ENCODE results near the gene ZNF281. TPM values are rescaled to one million over a fixed set of nuclear protein-coding genes. Genes with fewer than 3 reads are reported as not detected.

ZNF281 gene
- total RNA-seq: 15.1 and 15.5 TPM in 2 replicates

- intact Hi-C loops (cut with micrococcal nuclease): loop anchor here (2.0 to 5.0 kb wide), 5 partner anchors 57 to 612 kb away; partner anchors contain the start of gene KIF21B
Observed at GRCh38 chr1:200409761-200410565, at the start of gene ZNF281. TSS of gene ZNF281 (minus strand) at chr1:200410036. CDS start at chr1:200409705, 331 bp downstream.

- intact Hi-C loops (cut with micrococcal nuclease): no loop called here
Observed at GRCh38 chr1:200458780-200459179, 48.9 kb upstream of the ZNF281 start.

- intact Hi-C loops (cut with micrococcal nuclease): no loop called here
Observed at GRCh38 chr1:200457810-200458209, 48.0 kb upstream of the ZNF281 start.

GRCh38 chr1:200454425-200454824 lies 44.6 kb upstream of the ZNF281 start:
- intact Hi-C loops (cut with micrococcal nuclease): no loop called here

GRCh38 chr1:200453553-200453905 lies 43.7 kb upstream of the ZNF281 start:
- intact Hi-C loops (cut with micrococcal nuclease): no loop called here

- intact Hi-C loops (cut with micrococcal nuclease): no loop called here
Observed at GRCh38 chr1:200452850-200453552, 43.2 kb upstream of the ZNF281 start.

GRCh38 chr1:200448034-200448762 lies 38.4 kb upstream of the ZNF281 start:
- intact Hi-C loops (cut with micrococcal nuclease): loop anchor here (1.0 to 2.0 kb wide), 2 partner anchors 10 to 25 kb away; no protein-coding TSS in a partner anchor

GRCh38 chr1:200445213-200445612 lies 35.4 kb upstream of the ZNF281 start:
- intact Hi-C loops (cut with micrococcal nuclease): no loop called here

GRCh38 chr1:200444478-200444877 lies 34.6 kb upstream of the ZNF281 start:
- intact Hi-C loops (cut with micrococcal nuclease): no loop called here

GRCh38 chr1:200443860-200444259 lies 34.0 kb upstream of the ZNF281 start:
- intact Hi-C loops (cut with micrococcal nuclease): no loop called here

- intact Hi-C loops (cut with micrococcal nuclease): no loop called here
Observed at GRCh38 chr1:200442537-200443156, 32.8 kb upstream of the ZNF281 start.

GRCh38 chr1:200442023-200442422 lies 32.2 kb upstream of the ZNF281 start:
- intact Hi-C loops (cut with micrococcal nuclease): no loop called here

GRCh38 chr1:200438911-200439310 lies 29.1 kb upstream of the ZNF281 start:
- intact Hi-C loops (cut with micrococcal nuclease): loop anchor here (1.0 kb wide), 1 partner anchor 9 kb away; no protein-coding TSS in a partner anchor

GRCh38 chr1:200438413-200438812 lies 28.6 kb upstream of the ZNF281 start:
- intact Hi-C loops (cut with micrococcal nuclease): loop anchor here (1.0 kb wide), 1 partner anchor 10 kb away; no protein-coding TSS in a partner anchor

- intact Hi-C loops (cut with micrococcal nuclease): loop anchor here (1.0 kb wide), 1 partner anchor 11 kb away; no protein-coding TSS in a partner anchor
Observed at GRCh38 chr1:200437556-200438203, 27.8 kb upstream of the ZNF281 start.

- intact Hi-C loops (cut with micrococcal nuclease): no loop called here
Observed at GRCh38 chr1:200437088-200437487, 27.3 kb upstream of the ZNF281 start.

GRCh38 chr1:200436436-200436835 lies 26.6 kb upstream of the ZNF281 start:
- intact Hi-C loops (cut with micrococcal nuclease): no loop called here

- intact Hi-C loops (cut with micrococcal nuclease): no loop called here
Observed at GRCh38 chr1:200435200-200435780, 25.5 kb upstream of the ZNF281 start.

GRCh38 chr1:200433586-200433985 lies 23.8 kb upstream of the ZNF281 start:
- intact Hi-C loops (cut with micrococcal nuclease): no loop called here

- intact Hi-C loops (cut with micrococcal nuclease): no loop called here
Observed at GRCh38 chr1:200432586-200432985, 22.8 kb upstream of the ZNF281 start.
